ENCODE data around the gene IL24.
"Not testable (repeated sequence)": the region's sequence is repeated elsewhere in the genome, so short reads cannot be mapped to it uniquely, and the experiment has no call there.

Gene IL24, protein sequence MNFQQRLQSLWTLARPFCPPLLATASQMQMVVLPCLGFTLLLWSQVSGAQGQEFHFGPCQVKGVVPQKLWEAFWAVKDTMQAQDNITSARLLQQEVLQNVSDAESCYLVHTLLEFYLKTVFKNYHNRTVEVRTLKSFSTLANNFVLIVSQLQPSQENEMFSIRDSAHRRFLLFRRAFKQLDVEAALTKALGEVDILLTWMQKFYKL

DNA sequence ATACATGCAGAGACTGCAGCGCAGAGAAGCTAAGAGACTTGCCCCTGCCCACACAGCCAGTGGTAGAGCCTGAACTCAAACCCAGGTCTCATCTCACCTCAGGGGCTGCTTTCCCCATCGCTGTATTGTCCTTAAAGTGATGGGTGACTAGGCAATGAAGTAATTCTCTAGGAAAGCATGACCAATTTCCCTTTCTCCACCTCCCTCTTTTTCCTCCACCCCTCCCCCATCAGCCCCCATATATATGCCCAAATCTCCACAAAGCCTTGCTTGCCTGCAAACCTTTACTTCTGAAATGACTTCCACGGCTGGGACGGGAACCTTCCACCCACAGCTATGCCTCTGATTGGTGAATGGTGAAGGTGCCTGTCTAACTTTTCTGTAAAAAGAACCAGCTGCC lies at the start of gene IL24:
TSS of gene IL24 (plus strand) at position 269 of the 400 bp plus-strand sequence. CDS start 390 bp downstream, outside the sequence.
- no peak for DNase-seq

DNA sequence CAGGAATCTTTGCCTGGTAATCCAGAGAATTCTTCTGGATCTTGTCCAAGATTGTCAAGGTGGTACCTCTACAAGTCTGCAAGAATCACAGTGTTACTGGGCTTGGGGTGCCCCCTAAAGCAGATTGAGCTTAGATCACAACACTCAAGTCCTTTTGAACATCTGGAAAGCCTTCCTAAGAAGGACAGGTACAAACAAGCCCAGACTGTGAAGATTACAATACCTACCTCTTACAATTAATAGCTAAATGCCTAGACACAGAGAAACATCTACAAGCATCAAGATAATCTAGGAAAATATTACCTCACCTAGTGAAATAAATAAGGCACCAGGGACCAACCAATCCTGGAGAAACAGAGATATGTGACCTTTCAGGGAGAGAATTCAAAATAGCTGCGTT lies 49.3 kb upstream of the IL24 start:
- DNase-seq: no peak

DNA sequence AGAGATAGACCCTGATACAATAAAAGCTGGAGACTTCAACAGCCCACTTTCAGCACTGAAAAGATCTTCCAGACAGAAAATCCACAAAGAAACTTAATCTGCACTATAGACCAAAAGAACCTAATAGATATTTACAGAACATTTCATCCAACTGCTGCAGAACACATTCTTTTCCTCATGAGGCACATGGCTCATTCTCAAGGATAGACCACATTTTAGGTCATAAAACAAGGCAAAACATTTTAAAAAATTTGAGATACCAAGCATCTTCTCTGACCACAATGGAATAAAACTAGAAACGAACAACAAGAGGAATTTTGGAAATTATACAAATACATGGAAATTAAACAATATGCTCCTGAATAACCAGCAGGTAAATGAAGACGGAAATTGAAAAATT lies 46.8 kb upstream of the IL24 start:
- DNase-seq: no peak

DNA sequence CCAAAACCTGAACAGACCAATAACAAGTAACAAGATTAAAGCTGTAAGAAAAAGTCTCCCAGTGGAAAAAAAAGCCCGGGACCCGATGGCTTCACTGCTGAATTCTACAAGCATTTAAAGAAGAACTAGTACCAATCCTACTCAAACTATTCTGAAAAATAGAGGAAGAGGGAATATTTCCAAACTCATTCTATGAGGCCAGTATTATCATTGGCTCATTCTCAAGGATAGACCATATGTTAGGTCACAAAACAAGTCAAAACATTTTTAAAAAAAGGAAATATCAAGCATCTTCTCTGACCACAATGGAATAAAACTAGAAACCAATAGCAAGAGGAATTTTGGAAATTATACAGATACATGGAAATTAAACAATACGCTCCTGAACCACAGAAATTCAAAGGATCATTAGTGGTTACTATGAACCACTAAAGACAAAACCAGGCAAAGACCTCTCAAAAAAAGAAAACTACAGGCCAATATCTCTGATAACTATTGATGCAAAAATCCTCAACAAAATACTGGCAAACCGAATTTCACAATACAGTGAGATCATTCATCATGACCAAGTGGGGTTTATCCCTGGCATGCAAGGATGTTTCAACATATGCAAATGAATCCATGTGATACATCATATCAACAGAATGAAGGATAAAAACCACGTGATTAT lies 45.8 kb upstream of the IL24 start:
- DNase-seq: no peak

DNA sequence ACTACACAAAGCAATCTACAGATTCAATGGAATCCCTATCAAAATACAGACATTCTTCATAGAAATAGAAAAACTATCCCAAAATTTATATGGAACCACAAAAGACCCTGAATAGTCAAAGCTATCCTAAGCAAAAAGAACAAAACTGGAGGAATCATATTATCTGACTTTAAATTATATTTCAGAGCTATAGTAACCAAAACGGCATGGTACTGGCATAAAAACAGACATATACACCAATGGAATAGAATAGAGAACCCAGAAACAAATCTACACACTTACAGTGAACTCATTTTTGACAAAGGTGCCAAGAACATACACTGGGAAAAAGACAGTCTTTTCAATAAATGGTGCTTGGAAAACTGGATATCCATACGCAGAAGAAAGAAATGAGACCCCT lies 44.6 kb upstream of the IL24 start:
- DNase-seq: not testable (repeated sequence)

DNA sequence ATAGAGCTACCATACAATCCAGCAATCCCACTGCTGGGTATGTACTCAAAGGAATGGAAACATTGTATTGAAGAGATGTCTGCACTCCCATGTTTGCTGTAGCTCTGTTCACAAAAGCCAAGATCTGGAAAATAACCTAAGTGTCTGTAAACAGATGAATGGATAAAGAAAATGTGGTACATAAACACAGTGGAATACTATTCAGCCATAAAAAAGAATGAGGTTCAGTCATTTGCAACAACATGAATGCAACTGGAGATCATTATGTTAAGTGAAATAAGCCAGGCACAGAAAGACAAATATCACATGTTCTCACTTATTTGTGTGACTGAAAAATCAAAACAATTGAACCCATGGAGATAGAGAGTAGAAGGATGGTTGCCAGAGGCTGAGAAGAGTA lies 43.5 kb upstream of the IL24 start:
- DNase-seq: not testable (repeated sequence)

DNA sequence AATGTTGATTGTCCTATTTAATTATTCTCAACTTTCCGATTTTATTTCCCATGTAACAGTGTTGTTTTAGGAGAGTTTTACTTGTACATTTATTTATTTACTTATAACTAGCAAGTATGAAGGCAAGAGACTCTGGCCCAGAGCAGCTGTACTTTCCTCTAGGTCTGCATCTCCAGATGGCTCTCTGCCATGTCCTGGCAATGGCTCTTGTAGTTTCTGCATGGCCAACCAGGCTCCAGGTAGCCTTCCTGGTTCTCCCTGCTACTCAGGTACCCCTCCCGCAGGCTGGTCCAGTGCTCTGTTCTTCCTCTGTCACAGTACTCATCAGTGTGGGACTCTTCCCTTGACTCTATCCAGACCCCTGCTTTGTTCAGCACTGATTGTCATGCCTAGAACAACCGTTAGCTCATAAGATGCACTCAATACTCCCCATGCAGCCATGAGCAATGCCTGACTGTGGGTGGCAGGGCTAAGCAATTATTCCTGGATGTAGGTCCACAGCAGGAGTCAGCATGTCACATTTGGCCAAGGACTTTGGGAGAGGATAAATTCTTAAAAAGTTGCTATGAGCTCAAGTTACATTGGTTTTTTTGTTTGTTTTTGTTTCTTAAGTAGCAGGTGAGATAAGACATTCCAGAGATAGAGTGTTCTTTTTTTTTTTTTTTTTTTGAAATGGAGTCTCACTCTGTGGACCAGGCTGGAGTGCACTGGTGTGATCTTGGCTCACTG lies 42.7 kb upstream of the IL24 start:
- DNase-seq: no peak

DNA sequence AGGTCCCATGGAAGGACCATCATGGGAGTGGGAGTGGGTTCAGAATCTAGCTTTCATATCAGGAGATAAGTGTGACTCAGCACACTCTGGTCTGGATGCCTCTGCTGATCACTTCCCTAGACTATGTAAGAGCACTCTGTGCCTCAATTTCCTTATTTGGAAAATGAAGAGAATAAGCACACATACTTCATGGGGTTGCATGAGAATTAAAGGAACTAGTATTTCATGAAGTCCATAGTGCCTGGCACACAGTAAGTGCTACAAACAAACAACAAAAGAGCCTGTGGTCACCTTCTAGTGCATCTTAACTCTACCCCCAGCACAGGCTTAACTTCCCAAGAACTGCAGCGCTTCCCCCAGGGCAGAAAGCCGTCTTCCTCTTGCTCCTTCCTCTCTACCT lies 41.4 kb upstream of the IL24 start:
- no peak for DNase-seq

DNA sequence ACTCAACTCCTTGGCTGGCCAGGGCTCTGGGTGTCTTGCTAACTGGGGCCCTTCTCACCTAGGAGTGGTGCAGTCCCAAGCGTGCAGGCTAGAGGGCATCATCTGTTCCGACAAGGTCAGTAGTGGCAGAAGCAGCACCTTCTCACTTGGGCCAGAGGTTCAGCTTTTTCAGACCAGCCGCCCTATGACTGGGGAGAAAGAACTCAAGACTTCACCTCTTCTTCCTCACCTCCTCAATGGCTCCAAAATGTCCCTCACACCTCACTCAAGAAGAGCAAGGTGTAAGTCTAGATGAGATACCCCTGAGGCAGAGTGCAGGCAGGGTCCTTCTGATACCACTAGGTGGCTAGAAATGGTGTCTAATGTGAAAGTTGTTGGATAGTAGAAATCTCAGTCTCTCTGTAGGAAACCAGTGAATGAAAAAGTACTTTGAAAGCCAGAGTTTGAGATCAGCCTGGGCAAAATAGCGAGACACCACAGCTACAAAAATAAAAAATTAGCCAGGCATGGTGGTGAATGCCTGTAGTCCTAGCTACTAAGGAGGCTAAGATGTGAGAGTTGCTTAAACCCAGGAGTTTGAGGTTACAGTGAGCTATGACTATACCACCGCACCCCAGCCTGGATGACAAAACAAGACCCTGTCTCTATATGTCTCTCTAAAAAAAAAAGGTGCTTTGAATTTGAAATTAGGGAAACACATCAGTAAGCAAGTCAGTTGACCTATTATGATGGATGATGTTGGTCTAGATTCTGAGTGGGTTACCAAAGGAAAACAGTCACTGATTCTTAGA lies 40.4 kb upstream of the IL24 start:
- peak; percentile 19 for DNase-seq

DNA sequence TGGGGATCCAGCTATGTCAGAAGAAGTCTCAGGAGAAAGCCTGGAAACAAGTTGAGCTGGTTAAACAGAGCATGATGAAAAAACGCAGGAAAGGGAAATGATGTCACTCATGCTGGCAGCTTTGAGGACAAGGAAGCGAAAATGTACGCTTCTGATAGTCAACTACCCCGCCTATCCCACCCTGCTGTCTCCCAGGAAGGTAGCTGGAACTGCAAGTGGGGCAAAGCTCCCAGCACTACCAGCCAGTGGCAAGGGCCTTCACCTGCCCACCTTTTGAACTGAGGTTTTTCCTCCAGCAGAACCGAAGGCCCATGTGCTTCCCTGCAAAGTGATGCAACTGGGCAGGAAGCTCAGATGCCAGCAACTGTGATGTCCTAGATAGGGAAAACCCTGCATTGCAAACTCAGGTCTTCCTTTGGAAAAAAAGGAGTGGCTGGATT lies 38.1 kb upstream of the IL24 start:
- DNase-seq: no peak

DNA sequence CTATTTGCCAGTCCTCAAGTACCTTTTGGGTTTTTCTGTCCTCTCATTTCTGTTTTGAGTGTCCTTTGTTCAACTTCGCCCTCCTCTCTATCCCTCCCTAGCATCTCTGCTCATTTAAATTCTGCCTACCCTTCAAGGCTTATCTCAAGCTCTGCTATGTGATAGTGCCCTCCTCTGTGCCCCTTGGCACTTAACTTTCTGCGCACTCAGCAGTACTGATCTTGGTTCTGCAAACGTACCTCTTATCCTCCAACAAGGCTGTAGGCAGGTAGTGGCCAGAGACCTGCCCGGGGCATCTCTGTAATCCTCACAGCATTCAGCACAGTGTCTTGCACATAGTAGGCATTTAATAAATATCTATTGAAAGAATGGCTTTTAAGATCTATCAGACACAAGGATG lies 37.1 kb upstream of the IL24 start:
- DNase-seq: no peak

DNA sequence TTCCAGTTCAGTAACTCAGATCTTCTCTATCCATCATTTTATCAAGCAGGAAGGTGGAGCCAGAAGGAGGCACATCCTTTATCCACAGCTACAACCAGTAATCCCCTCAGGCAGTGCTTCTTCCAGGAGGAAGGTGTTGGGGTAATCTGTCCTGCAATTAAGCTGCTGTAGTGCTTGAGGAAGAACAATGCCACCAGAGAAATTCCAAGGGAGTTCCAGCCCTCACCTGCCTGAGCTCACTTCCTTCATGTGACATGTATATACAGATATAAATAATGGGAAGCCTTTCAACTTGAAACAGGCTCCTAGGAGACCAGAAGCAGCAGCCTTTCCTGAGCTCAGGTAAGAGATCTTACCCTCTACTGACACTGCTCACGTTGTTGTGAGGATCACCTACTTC lies 34.0 kb upstream of the IL24 start:
- DNase-seq: no peak

DNA sequence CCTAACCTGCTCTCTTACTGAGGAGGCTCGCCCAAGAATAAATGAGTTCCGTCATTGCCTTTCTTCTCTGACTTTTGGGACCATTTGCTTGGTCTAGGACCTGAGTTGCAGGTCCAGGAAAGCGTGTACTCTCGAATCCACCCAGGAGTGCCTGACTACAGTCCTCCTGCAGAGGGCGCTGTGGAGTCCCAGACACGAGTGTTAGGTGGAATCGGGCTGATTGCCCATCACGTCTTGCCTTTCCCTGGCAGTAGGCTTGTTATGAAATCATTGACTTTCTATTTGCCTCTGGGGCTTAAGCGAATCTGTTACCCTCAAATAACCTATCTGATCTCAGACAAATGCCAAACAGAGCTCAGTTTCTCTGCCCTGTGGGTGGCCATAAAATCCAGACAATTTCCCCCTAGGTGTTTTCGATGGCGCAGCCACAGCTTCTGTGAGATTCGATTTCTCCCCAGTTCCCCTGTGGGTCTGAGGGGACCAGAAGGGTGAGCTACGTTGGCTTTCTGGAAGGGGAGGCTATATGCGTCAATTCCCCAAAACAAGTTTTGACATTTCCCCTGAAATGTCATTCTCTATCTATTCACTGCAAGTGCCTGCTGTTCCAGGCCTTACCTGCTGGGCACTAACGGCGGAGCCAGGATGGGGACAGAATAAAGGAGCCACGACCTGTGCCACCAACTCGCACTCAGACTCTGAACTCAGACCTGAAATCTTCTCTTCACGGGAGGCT lies 32.1 kb upstream of the IL24 start, which contains the start of gene IL20:
TSS of gene IL20 (plus strand) at position 685 of the 733 bp plus-strand sequence. CDS start 230 bp downstream, outside the sequence.
- DNase-seq: peak; percentile 80

DNA sequence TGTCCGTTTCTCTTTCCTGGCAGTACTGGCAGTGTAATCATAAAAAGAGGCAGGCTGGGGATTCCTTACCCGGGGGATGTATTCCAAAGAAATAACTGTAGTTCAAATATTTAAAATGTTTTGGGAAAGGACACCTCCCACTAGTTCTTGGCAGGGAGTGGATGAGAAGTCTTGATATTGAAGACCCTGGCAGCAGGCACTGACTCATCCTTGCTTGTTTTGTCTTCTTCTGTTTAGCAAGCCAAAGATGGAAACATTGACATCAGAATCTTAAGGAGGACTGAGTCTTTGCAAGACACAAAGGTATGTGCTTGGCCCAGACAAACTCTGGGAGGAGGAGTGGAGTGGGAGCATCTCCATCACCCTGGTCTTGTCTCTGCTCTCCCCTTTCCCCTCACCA lies 31.2 kb upstream of the IL24 start:
- DNase-seq: no peak

DNA sequence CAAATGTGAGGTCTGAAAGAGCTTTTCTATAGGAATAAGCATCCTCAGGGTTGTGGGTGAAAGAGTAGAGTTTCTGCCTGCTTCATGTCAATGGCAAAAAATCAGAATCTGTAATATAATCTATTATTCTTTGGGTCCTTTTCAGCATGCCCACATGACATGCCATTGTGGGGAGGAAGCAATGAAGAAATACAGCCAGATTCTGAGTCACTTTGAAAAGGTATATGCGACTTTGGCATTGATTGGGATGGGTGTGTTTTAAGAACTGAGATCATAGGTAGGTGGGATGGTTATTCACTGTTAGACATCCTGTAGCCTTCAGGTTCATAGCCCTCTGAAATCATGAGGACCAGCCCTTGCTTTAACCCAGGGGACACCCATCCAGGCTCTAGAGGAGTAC lies 30.0 kb upstream of the IL24 start:
- DNase-seq: no peak

DNA sequence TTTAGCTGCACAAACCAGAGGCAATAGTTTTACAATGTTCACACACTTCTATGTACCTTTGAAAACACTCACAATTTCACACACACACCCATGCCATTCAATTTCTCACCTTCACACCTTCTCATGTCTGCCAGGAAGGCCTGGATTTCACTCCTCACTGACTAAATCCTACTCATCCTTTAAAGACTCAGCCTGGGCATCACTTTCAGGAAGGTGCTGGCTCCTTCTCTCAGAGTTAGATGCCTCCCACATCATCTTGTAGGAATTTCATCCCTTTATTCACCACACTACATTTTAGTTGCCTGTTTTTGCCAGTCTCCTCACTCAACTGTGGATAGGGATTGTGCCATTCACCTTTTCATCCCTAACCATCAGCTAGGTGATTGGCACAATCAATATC lies 29.5 kb upstream of the IL24 start:
- no peak for DNase-seq

DNA sequence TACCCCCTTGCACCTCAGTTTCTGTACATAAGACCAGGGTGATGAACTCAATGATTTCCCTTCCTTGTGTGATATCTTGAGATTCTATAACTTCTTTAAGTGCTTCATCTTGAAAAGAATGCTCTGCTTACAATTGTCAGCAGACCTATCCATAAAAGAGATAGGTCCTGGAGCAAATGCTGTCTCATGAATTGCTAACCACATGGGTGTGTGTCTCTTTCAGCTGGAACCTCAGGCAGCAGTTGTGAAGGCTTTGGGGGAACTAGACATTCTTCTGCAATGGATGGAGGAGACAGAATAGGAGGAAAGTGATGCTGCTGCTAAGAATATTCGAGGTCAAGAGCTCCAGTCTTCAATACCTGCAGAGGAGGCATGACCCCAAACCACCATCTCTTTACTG lies 29.0 kb upstream of the IL24 start:
- DNase-seq: no peak

DNA sequence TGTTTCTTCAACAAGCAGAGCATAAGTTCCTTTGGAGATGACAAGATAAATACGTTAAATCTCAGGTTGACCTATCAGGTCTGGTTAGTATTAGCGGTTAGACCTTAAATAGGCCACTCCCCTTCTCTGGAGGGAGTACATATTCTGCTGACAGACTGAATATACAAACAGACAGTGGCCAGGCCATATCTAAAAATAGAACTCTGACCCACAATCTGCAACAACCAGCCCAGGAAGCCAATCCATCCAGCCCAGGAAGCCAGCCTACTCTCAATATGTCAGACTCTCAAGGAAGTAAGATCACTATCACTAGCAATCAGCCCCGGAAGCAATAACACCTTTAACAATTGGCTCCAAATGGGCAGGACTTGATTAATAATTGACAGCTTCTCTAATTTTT lies 25.1 kb upstream of the IL24 start:
- DNase-seq: no peak

DNA sequence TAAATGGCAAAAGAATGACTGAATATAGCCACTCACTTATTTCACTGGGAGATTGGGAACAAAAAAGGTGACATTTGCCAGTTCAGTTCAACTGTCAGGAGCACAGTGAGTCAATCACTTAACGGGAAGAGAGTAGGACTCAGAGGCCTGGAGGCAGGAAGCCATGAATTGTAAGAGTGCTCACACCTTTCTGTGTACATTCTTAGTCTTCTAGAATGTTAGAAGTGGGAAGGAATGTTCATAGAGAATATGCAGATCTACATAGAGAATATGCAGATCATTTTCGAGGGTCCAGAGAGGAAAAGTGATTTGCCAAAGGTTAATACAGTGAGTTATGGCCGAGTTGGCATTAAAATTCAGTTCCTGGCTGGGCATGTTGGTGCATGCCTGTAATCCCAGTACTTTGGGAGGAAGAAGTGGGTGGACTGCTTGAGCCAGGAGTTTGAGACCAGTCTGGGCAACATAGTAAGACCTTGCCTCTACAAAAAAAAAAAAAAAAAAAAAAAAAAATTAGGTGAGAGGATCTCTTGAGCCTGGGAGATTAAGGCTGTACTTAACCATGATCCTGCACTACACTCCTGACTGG lies 23.5 kb upstream of the IL24 start:
- no peak for DNase-seq

DNA sequence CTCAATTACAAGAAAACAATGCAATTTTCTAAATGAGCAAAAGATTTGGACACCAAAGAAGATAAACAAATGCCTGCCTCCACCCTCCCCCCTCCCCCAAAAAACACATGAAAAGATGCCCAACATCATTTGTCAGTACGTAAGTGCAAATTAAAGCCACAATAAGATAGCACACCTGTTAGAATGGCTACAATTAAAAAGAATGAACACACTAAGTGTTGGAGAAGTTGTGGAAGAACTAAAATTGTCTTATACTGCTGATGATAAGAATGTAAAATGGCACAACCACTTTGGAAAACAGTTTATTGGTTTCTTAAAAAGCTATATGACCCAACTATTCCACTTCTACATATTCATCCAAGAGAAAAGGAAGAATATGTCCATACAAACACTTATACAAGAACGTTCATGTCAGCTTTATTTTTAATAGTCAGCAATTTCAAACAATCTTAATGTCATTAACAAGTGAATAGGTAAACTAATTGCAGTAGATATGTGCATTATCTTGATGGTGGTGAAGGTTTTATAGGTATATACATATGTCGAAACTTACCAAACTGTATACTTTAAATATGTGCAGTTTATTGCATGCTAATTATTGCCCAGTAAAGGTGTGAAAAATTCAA lies 21.4 kb upstream of the IL24 start:
- DNase-seq: no peak

DNA sequence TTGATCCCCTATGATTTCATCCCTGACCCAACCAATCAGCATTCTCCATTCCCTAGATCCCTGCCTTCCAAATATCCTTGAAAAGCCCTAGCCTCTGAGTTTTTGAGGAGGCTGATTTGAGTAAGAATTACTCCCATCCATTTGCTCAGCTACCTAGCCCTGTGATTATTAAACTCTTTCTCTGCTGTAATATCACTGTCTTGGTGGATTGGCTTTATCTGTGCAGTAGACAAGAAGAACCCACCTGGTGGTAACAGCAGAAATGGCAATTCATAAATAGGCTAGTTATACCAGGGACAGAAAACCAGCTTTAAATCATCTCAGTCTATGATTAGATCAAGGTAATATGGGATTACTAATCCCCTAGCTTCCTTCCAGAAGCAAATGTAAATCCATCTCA lies 18.8 kb upstream of the IL24 start:
- peak; percentile 12 for DNase-seq

DNA sequence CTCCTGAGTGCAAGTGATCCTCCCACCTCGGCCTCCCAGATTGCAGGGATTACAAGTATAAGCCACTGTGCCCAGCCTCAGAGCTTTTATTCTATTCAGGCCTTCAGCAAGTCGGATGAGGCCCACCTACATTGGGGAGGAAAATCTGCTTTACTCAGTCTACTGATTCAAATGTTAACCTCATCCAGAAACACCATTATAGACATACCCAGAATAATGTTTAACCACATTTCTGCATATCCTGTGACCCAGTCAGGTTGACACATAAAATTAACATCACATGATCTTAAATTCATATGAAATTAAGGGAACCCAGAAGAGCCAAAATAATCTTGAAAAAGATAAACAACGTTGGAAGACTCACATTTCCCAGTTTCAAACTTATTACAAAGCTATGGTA lies 16.9 kb upstream of the IL24 start:
- no peak for DNase-seq
